SJSA1 (cell line): ENCODE results near the gene WWTR1. TPM values are rescaled to one million over a fixed set of nuclear protein-coding genes. Genes with fewer than 3 reads are reported as not detected.

Experiments used
- DNase-seq, 2 experiments: peaks; one replicate each; pipeline ENCODE4 v3.0.0-alpha.2; 2015 to 2020; ENCODE audit warnings: low spot score in 2 of 2, low read depth in 1 of 2
- H3K27ac ChIP-seq: fragments of 250-450 bp; sonication (Bioruptor Pico); 2 replicates; pipeline ENCODE4 v1.5.1; 2020; ENCODE audit warnings: mild to moderate bottlenecking, moderate library complexity
- H3K27me3 ChIP-seq: fragments of 250-450 bp; sonication (Bioruptor Pico); replicated peaks from 2 replicates; pipeline ENCODE4 v1.5.1; 2020; ENCODE audit warnings: mild to moderate bottlenecking, moderate library complexity
- H3K36me3 ChIP-seq: fragments of 250-450 bp; sonication (Bioruptor Pico); 2 replicates; pipeline ENCODE4 v1.5.1; 2020; ENCODE audit warnings: mild to moderate bottlenecking
- H3K4me1 ChIP-seq: fragments of 250-450 bp; sonication (Bioruptor Pico); replicated peaks from 2 replicates; pipeline ENCODE4 v1.6.1; 2021; ENCODE audit warnings: mild to moderate bottlenecking
- H3K4me3 ChIP-seq: fragments of 250-450 bp; sonication (Bioruptor Pico); 2 replicates; pipeline ENCODE4 v1.5.1; 2020; ENCODE audit warnings: mild to moderate bottlenecking
- H3K9me3 ChIP-seq: fragments of 250-450 bp; sonication (Bioruptor Pico); replicated peaks from 2 replicates; pipeline ENCODE4 v1.5.1; 2020; ENCODE audit warnings: mild to moderate bottlenecking
- total RNA-seq: library from RNA; depleted of rRNA; stranded (reverse); fragments of >200 nt; shearing (Covaris generic); gene quantifications from 2 replicates; pipeline ENCODE4 v1.2.3, GENCODE V29; 2014

Gene WWTR1
- total RNA-seq, 1 experiment from 2014 or later = 43.0 TPM

DNA sequence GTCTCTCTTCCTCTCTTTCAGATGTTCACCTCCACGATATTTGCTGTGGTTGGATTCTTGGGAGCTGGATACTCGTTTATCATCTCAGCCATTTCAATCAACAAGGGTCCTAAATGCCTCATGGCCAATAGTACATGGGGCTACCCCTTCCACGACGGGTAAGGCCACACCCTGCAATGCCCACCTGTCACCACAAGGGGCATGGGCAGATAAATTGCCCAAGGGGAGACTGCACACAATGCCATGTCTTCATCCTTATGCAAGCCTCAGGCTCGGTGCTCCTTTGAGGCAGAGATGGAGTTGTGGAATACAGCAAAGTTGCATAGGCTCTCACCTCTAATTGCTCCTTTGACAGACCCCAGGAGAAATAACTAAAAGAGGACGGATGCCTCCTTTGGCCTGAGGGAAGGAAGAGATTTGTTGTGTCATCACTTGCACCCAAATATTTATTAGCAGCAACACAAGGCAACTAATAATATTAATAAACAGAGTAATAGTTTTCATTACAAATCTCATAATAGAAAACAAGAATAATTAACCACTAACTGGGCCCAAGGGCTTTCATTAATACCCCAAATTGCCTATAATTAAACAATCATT lies 170.1 kb downstream of the WWTR1 start:
- no peak overlapping the region for H3K27ac ChIP-seq
- DNase-seq = no peak
- no peaks in the 10 kb centered on the region for H3K36me3 ChIP-seq
- H3K9me3 ChIP-seq = no peaks in the 10 kb centered on the region
- H3K4me1 ChIP-seq = peaks cover 5% of the 10 kb centered on the region; the same call in 1 of the 2 replicates
- H3K4me3 ChIP-seq = no peak overlapping the region
- H3K27me3 ChIP-seq = no peaks in the 10 kb centered on the region

DNA sequence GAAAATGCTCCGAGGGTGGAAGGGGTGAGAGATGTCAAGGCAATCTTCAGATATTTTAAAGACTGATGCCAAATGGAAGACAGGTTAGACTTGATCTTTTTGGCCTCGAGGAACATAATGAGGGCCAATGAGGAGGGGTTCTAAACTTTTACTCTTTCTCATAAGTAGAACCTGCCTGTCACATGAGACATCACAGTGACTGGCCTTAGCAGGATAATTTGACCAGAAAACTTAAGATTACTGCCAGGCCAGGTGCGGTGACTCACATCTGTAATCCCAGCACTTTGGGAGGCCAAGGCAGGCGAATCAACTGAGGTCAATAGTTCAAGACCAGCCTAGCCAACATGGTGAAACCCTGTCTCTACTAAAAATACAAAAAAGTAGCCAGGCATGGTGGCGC lies 171.1 kb downstream of the WWTR1 start:
- DNase-seq = no peak
- Histone ChIP-seq H3K27me3 (no peaks in the 10 kb centered on the region), H3K27ac (no peak overlapping the region), H3K36me3 (no peaks in the 10 kb centered on the region), H3K4me1 (peaks cover 5% of the 10 kb centered on the region; the same call in 1 of the 2 replicates), H3K9me3 (no peaks in the 10 kb centered on the region), H3K4me3 (no peak overlapping the region)

DNA sequence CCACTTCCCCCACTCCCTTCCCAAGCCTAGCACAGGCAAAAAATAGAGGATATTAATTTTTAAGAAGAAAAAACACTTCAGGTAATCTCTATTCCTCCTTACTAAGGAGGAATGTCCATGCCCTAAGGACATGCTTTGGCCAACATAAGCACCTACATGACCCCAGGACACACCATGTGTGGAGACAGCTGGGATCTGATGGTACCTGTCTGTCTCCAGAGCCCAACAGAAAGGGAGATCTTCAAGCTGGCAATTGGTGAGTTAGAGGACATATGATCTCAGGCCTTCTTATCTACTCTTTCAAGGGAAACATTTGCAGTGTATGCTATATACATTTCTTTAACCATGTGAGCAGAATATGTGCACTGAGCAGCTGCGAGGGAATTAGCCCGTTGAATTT lies 176.3 kb downstream of the WWTR1 start:
- DNase-seq = no peak
- Histone ChIP-seq H3K4me1 (peaks cover 5% of the 10 kb centered on the region; the same call in 1 of the 2 replicates), H3K4me3 (no peak overlapping the region), H3K27ac (no peak overlapping the region), H3K9me3 (no peaks in the 10 kb centered on the region), H3K36me3 (no peaks in the 10 kb centered on the region), H3K27me3 (no peaks in the 10 kb centered on the region)

GRCh38 chr3:149481056-149481455 lies 176.8 kb downstream of the WWTR1 start:
- no peak for DNase-seq

GRCh38 chr3:149480326-149481017 lies 177.4 kb downstream of the WWTR1 start:
- no peak overlapping the region for H3K4me3 ChIP-seq
- no peaks in the 10 kb centered on the region for H3K9me3 ChIP-seq
- DNase-seq = peak; percentile 73 to 79
- H3K36me3 ChIP-seq = no peaks in the 10 kb centered on the region
- H3K4me1 ChIP-seq = peaks cover 4% of the 10 kb centered on the region; the same call in 1 of the 2 replicates
- H3K27ac ChIP-seq = no peak overlapping the region
- H3K27me3 ChIP-seq = no peaks in the 10 kb centered on the region

More at GRCh38 chr3:149481056-149481455, 176.8 kb downstream of the WWTR1 start:
- Histone ChIP-seq H3K27me3 (no peaks in the 10 kb centered on the region), H3K36me3 (no peaks in the 10 kb centered on the region), H3K4me1 (peaks cover 5% of the 10 kb centered on the region; the same call in 1 of the 2 replicates), H3K4me3 (no peak overlapping the region), H3K27ac (no peak overlapping the region), H3K9me3 (no peaks in the 10 kb centered on the region)

- no peak for DNase-seq
- no peak overlapping the region for H3K4me3 ChIP-seq
- H3K27me3 ChIP-seq = no peaks in the 10 kb centered on the region
- no peaks in the 10 kb centered on the region for H3K36me3 ChIP-seq
- H3K4me1 ChIP-seq = no peaks in the 10 kb centered on the region
- H3K27ac ChIP-seq = no peak overlapping the region
- no peaks in the 10 kb centered on the region for H3K9me3 ChIP-seq
Measured at GRCh38 chr3:149479621-149480325, 178.1 kb downstream of the WWTR1 start.

DNA sequence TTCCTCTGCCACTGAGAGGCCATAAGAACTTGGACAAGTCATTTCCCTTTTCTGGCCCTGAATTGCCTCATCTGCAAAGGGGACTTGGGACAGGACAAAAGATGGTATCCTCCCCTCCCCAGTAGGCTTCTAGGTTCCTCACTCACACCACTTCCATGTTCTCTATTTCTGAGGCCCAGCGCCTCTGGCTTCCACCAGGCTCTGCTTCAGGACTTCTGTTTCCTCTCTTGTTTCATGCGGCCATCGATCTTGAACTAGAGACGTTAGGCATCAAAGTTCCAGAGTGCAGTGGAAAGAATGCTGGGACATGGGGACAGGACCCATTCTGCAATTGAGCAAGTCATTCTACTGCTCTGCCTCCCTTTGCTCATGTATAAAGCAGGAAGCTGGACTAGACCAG lies 181.6 kb downstream of the WWTR1 start:
- Histone ChIP-seq H3K4me1 (peaks cover 30% of the 10 kb centered on the region), H3K4me3 (no peak overlapping the region), H3K27me3 (no peaks in the 10 kb centered on the region), H3K9me3 (no peaks in the 10 kb centered on the region), H3K36me3 (no peaks in the 10 kb centered on the region), H3K27ac (no peak overlapping the region)
- no peak for DNase-seq

GRCh38 chr3:149475451-149476060 lies 182.3 kb downstream of the WWTR1 start:
- H3K4me1 ChIP-seq = peaks cover 30% of the 10 kb centered on the region
- H3K27me3 ChIP-seq = no peaks in the 10 kb centered on the region
- H3K4me3 ChIP-seq = no peak overlapping the region
- no peaks in the 10 kb centered on the region for H3K9me3 ChIP-seq
- peak overlapping the region; percentile 13; the same call in 1 of the 2 replicates for H3K27ac ChIP-seq
- H3K36me3 ChIP-seq = no peaks in the 10 kb centered on the region
- DNase-seq = no peak

GRCh38 chr3:149474250-149474817 lies 183.5 kb downstream of the WWTR1 start, which contains the start of gene TM4SF4:
Gene TM4SF4, plus strand, starts transcription at chr3:149474697. Its CDS starts 181 bp downstream, at chr3:149474878.
- no peak for DNase-seq
- no peak within 1 kb of the TSS for H3K4me3 ChIP-seq
- H3K4me1 ChIP-seq = peaks cover 30% of the 10 kb centered on the region
- peak within 1 kb of the TSS; percentile 26; the same call in 1 of the 2 replicates for H3K27ac ChIP-seq
- no peaks in the 10 kb centered on the region for H3K9me3 ChIP-seq
- no peaks in the 10 kb centered on the region for H3K27me3 ChIP-seq
- H3K36me3 ChIP-seq = no peaks in the 10 kb centered on the region

DNA sequence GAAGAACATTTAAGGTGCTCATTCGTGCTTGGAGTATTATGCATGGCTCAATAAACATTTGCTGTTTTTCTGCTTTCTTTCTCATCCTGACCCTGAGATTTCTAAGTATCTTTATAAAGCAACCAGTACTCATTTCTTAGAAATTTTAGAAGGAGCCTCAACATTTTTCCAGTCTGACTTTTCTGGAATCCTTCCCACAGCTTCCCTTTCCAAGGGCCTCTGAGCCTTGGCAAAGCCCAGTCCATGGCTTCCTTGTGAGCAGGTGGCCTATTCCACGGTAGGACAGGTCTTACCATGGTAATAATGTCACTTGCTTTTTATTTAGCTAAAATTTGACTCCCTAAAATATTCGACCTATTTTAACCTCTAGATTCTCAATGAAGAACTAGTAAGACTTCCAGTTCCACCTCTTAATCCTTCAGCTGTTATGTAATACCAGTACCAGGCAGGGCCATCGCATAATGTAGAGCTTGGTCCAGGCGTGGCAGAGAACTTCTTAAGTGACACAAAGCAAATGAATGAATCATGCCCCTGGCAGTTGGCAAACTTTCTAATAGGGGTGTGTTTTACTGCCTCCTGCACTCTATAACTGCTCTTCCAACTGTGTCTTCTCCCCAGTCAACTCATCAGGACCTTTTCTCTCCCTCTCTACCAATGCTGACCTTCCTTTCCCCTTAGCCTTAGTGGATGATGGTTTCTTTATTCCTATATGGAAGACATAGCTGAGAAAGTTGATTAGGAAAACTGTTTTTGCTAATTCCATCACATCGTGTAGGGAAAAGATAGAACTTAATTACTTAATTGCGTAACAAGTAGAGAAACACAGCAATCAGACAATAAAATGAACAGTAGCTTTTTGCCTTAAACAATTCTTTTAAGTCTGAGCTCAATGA lies 184.2 kb downstream of the WWTR1 start:
- Histone ChIP-seq H3K27ac (peak overlapping the region; percentile 26; the same call in 1 of the 2 replicates), H3K4me3 (no peak overlapping the region), H3K4me1 (peaks cover 35% of the 10 kb centered on the region), H3K36me3 (no peaks in the 10 kb centered on the region), H3K27me3 (no peaks in the 10 kb centered on the region), H3K9me3 (no peaks in the 10 kb centered on the region)
- DNase-seq = peak; percentile 43 to 49

GRCh38 chr3:149472030-149472797 lies 185.6 kb downstream of the WWTR1 start:
- no peak overlapping the region for H3K4me3 ChIP-seq
- H3K27ac ChIP-seq = no peak overlapping the region; the same call in 1 of the 2 replicates
- no peaks in the 10 kb centered on the region for H3K27me3 ChIP-seq
- H3K36me3 ChIP-seq = no peaks in the 10 kb centered on the region
- H3K9me3 ChIP-seq = no peaks in the 10 kb centered on the region
- peak in 1 of 2 experiments; percentile 26 for DNase-seq
- H3K4me1 ChIP-seq = peaks cover 47% of the 10 kb centered on the region

DNA sequence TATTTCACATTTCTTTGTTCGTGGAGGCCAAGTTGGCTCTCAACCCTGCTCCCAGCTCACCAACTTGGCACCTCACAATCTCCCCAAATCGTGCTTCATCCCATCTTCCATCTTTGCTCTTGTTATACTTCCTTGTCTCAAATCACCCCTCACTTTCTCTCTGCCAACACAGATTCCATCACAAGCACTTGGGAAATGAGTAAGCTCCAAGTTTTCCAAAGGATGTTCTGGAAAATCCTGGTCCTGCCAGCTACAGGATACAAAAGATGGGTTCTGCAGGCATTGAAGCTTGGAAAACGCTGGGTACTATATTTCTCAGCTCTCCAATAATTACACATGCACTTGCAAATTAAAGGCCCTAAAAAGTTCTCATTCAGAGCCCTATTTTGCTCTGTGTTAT lies 187.4 kb downstream of the WWTR1 start:
- H3K27me3 ChIP-seq = no peaks in the 10 kb centered on the region
- no peak overlapping the region for H3K27ac ChIP-seq
- no peaks in the 10 kb centered on the region for H3K36me3 ChIP-seq
- no peak overlapping the region for H3K4me3 ChIP-seq
- no peaks in the 10 kb centered on the region for H3K9me3 ChIP-seq
- no peak for DNase-seq
- peaks cover 65% of the 10 kb centered on the region for H3K4me1 ChIP-seq
